ENCODE results near the gene TRABD2A. TPM values are rescaled to one million over a fixed set of nuclear protein-coding genes. Genes with fewer than 3 reads are reported as not detected.

The TRABD2A gene
- total and polyA plus RNA-seq, 4 donors, result 0.26 to 10.3 (median 0.55) TPM

GRCh38 chr2:84911135-84911678 lies 30.3 kb upstream of the TRABD2A start:
- 99% methylated on average over 5 of the region's 5 CpGs for WGBS
- peaks cover 0 to 9% (median 0%) of the 10 kb centered on the region in 4 donors for H3K4me1 ChIP-seq (ENCODE audit: control insufficient read depth in 4 of 4, insufficient read depth in 4 of 4, low read length in 3 of 4)
- no peaks in the 10 kb centered on the region for H3K9me3 ChIP-seq (ENCODE audit: control insufficient read depth in 4 of 4, low read length in 3 of 4)
- no peaks in the 10 kb centered on the region for H3K27me3 ChIP-seq (ENCODE audit: control insufficient read depth in 4 of 4, insufficient read depth in 4 of 4, low read length in 3 of 4)
- H3K36me3 ChIP-seq (ENCODE audit: control insufficient read depth in 4 of 4, insufficient read depth in 3 of 4, low read depth in 1 of 4, low read length in 3 of 4), result no peaks in the 10 kb centered on the region
- DNase-seq (ENCODE audit: low spot score), result no peak
- no peak overlapping the region for H3K4me3 ChIP-seq (ENCODE audit: low read depth in 1 of 3, low read length in 3 of 3)
- no peak overlapping the region for H3K27ac ChIP-seq (ENCODE audit: low read depth in 1 of 2, low read length in 2 of 2)
- H3K9ac ChIP-seq (ENCODE audit: low read depth in 1 of 2, low read length in 2 of 2), result no peak overlapping the region
- TF ChIP-seq REST (IDR thresholded peaks at IDR 0.05), result no peak
- TF ChIP-seq MAX (IDR thresholded peaks at IDR 0.05), result no peak
- TF ChIP-seq ATF3 (IDR thresholded peaks at IDR 0.05), result no peak
- TF ChIP-seq FOXA2 (IDR thresholded peaks at IDR 0.05), result no peak
- no peak for TF ChIP-seq HNF4G (IDR thresholded peaks at IDR 0.05)
- no peak for TF ChIP-seq CTCF (IDR thresholded peaks at IDR 0.05; ENCODE audit: low read depth, low read length, missing input control)
- no peak for TF ChIP-seq RAD21 (IDR thresholded peaks at IDR 0.05)
- no peak for TF ChIP-seq GABPA (IDR thresholded peaks at IDR 0.05 in 1 of 2, conservative IDR thresholded peaks at IDR 0.05 in 1 of 2)
- TF ChIP-seq SP1 (IDR thresholded peaks at IDR 0.05), result no peak
- no peak for TF ChIP-seq YY1 (IDR thresholded peaks at IDR 0.05)
- TF ChIP-seq TAF1 (conservative IDR thresholded peaks at IDR 0.05), result no peak
- no peak for TF ChIP-seq JUND (IDR thresholded peaks at IDR 0.05)
- no peak for TF ChIP-seq HNF4A (conservative IDR thresholded peaks at IDR 0.05)
- no peak for TF ChIP-seq ZBTB33 (IDR thresholded peaks at IDR 0.05)
- TF ChIP-seq EGR1 (IDR thresholded peaks at IDR 0.05; ENCODE audit: low read depth in 2 of 2), result no peak
- no peak for TF ChIP-seq FOXA1 (IDR thresholded peaks at IDR 0.05)
- no peak for TF ChIP-seq NR2F2 (IDR thresholded peaks at IDR 0.05)

Data from liver (tissue), 9 donors.